ENCODE measurements around the gene SH2D2A.

The SH2D2A gene

GRCh38 chr1:156794506-156795373, 21.9 kb downstream of the SH2D2A start:
- TF ChIP-seq SPI1 (IDR thresholded peaks at IDR 0.05; ENCODE audit: borderline replicate concordance, low read depth) (no peak), REST (IDR thresholded peaks at IDR 0.05; ENCODE audit: insufficient replicate concordance, low read depth) (no peak)
- no peak overlapping the region for H3K4me3 ChIP-seq (replicated peaks; ENCODE audit: insufficient read depth, low read length)
- no peak overlapping the region for H3K27ac ChIP-seq (replicated peaks)
- no peak for DNase-seq (ENCODE audit: low read depth in 1 of 2, low spot score in 1 of 2)
- H3K27me3 ChIP-seq (ENCODE audit: insufficient read depth, poor library complexity, severe bottlenecking), result no peaks in the 10 kb centered on the region

GRCh38 chr1:156789621-156790318, 26.9 kb downstream of the SH2D2A start:
- TF ChIP-seq REST (IDR thresholded peaks at IDR 0.05; ENCODE audit: insufficient replicate concordance, low read depth) (no peak), POLR2AphosphoS5 (IDR thresholded peaks at IDR 0.05; ENCODE audit: low read depth) (no peak), SPI1 (IDR thresholded peaks at IDR 0.05; ENCODE audit: borderline replicate concordance, low read depth) (no peak), GABPA (IDR thresholded peaks at IDR 0.05; ENCODE audit: low read depth) (no peak), CTCF (IDR thresholded peaks at IDR 0.05; ENCODE audit: insufficient read depth, low read length) (no peak)
- H3K27me3 ChIP-seq (ENCODE audit: insufficient read depth, poor library complexity, severe bottlenecking), result no peaks in the 10 kb centered on the region
- DNase-seq (ENCODE audit: low read depth in 1 of 2, low spot score in 1 of 2), result no peak
- no peak overlapping the region for H3K4me3 ChIP-seq (replicated peaks; ENCODE audit: insufficient read depth, low read length)
- H3K27ac ChIP-seq (replicated peaks), result no peak overlapping the region

- no peak for TF ChIP-seq SPI1 (IDR thresholded peaks at IDR 0.05; ENCODE audit: borderline replicate concordance, low read depth)
- no peak for TF ChIP-seq CTCF (IDR thresholded peaks at IDR 0.05; ENCODE audit: insufficient read depth, low read length)
- TF ChIP-seq POLR2AphosphoS5 (IDR thresholded peaks at IDR 0.05; ENCODE audit: low read depth), result no peak
- no peak for TF ChIP-seq REST (IDR thresholded peaks at IDR 0.05; ENCODE audit: insufficient replicate concordance, low read depth)
- TF ChIP-seq GABPA (IDR thresholded peaks at IDR 0.05; ENCODE audit: low read depth), result no peak
- H3K27ac ChIP-seq (replicated peaks), result no peak overlapping the region
- H3K27me3 ChIP-seq (ENCODE audit: insufficient read depth, poor library complexity, severe bottlenecking), result no peaks in the 10 kb centered on the region
- DNase-seq (ENCODE audit: low read depth in 1 of 2, low spot score in 1 of 2), result no peak
- H3K4me3 ChIP-seq (replicated peaks; ENCODE audit: insufficient read depth, low read length), result no peak overlapping the region
Observed at GRCh38 chr1:156788136-156788535, 28.5 kb downstream of the SH2D2A start.
